Mucosa of descending colon (tissue), 3 donors: ENCODE data around the gene TNS1. TPM values are rescaled to one million over a fixed set of nuclear protein-coding genes. Genes with fewer than 3 reads are reported as not detected.

Source experiments
- ATAC-seq: fragments of 200-7000 bp; cut with Tn5 transposase; one replicate; pipeline ENCODE4 v1.9.1; 2020; ENCODE audit warnings: mild to moderate bottlenecking, moderate library complexity
- DNase-seq, 3 donors: peaks; one replicate each; pipeline ENCODE4 v3.0.0-alpha.2; 2020
- H3K36me3 ChIP-seq: fragments of 200-600 bp; one replicate; pipeline ENCODE4 v1.8.0; 2021; ENCODE audit warnings: low read depth, mild to moderate bottlenecking
- H3K4me1 ChIP-seq: fragments of 200-600 bp; one replicate; pipeline ENCODE4 v1.8.0; 2021; ENCODE audit warnings: low read depth, mild to moderate bottlenecking
- H3K4me3 ChIP-seq: fragments of 200-600 bp; one replicate; pipeline ENCODE4 v1.8.0; 2021; ENCODE audit warnings: mild to moderate bottlenecking
- H3K9me3 ChIP-seq: fragments of 200-600 bp; one replicate; pipeline ENCODE4 v1.8.0; 2021; ENCODE audit warnings: mild to moderate bottlenecking
- intact Hi-C, 2 donors: fragments of 100-400 bp; cut with DNase I in 1 of 2; cut with micrococcal nuclease in 1 of 2; formaldehyde crosslinking; loops; one replicate each; pipeline versions ENCODE4 v1.11.0 to v1.11.1; 2022; cut with DNase I, micrococcal nuclease
- total RNA-seq, 3 donors: library from RNA; stranded (reverse); fragmentation: NEBNext Ultra II Directional in 2 of 3; extraction: Animal tissue kit (Norgen Biotek cat#: 25700) in 2 of 3; gene quantifications; one replicate each; pipeline versions ENCODE4 v1.2.1 to v1.2.4, GENCODE V29; 2021 to 2023
- TF ChIP-seq, protein P1 (sequence below): fragments of 200-600 bp; IDR thresholded peaks from one replicate; pipeline ENCODE4 v1.8.0; 2022; ENCODE audit warnings: antibody characterized with exemption, mild to moderate bottlenecking
- donor health status: DM: no; HTN: no; CAD: no; lungs with moderate emphysema.
- donor health status: DM: no; HTN: no; CAD: no.
- donor health status: DM: no; HTN: yes; CAD: no.

TNS1 gene
- total RNA-seq, 3 donors from 2014 or later = 43.8 to 1,458 (median 121) TPM

DNA sequence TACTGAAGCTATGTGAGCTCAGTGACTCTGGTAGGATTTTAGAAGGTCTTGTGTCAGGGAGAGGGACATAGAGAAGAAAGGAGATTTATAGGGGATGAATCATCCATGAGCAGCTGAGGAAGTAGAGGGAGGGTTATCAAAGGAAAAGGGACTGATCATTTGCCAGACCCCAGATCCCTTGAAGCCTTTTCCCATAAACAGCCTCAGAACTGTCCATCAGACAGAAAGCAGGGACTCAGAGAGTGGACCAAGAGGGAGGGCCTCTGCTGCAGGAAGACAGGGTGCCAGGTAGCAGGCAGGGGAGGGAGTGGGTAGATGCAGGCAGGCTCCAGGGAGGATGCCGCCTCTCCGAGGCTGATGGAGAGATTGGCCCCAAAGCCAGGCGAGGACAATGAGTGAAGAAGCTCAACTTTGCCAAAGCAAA is 133.9 kb downstream of the TNS1 start:
- intact Hi-C loops = no loop called here
- Histone ChIP-seq H3K4me1 (no peaks in the 10 kb centered on the region), H3K4me3 (no peak overlapping the region), H3K36me3 (no peaks in the 10 kb centered on the region), H3K9me3 (no peaks in the 10 kb centered on the region)
- TF ChIP-seq, protein P1, sequence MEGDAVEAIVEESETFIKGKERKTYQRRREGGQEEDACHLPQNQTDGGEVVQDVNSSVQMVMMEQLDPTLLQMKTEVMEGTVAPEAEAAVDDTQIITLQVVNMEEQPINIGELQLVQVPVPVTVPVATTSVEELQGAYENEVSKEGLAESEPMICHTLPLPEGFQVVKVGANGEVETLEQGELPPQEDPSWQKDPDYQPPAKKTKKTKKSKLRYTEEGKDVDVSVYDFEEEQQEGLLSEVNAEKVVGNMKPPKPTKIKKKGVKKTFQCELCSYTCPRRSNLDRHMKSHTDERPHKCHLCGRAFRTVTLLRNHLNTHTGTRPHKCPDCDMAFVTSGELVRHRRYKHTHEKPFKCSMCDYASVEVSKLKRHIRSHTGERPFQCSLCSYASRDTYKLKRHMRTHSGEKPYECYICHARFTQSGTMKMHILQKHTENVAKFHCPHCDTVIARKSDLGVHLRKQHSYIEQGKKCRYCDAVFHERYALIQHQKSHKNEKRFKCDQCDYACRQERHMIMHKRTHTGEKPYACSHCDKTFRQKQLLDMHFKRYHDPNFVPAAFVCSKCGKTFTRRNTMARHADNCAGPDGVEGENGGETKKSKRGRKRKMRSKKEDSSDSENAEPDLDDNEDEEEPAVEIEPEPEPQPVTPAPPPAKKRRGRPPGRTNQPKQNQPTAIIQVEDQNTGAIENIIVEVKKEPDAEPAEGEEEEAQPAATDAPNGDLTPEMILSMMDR = no peak
- ATAC-seq (peak; percentile 8), DNase-seq (no peak)

DNA sequence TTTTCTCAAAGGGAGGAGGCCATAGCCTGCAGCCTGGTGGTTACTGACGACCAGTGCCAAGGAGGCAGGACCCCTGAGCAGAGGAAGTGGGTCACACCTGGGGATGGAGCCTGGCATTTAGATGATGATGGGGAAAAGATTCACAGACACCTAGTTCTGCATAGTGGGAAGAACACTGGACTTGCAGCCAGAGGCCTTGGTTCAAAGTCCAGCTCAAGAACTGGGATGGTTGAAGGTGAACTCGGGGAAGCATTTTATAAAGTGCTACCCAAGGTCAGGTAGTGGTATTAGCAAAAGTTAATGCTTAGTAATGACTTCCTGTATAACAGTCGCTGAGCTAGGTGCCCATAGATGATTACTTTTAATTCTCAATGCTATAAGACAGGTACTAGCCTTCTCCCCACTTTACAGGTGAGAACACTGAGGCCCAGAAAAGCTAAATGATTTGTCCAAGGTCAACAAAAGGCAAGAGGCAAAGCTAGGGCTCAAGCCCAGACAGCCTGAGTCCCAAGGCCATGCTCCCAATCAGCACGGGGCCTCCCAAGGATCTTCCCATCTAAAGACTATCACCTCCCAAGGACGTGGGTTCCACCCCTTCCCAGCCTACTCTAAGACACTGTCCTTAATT is 134.4 kb downstream of the TNS1 start:
- intact Hi-C loops = no loop called here
- TF ChIP-seq, protein P1 = no peak
- H3K4me3 ChIP-seq = no peak overlapping the region
- DNase-seq (no peak), ATAC-seq (no peak)
- H3K4me1 ChIP-seq = no peaks in the 10 kb centered on the region
- H3K36me3 ChIP-seq = no peaks in the 10 kb centered on the region
- H3K9me3 ChIP-seq = no peaks in the 10 kb centered on the region

DNA sequence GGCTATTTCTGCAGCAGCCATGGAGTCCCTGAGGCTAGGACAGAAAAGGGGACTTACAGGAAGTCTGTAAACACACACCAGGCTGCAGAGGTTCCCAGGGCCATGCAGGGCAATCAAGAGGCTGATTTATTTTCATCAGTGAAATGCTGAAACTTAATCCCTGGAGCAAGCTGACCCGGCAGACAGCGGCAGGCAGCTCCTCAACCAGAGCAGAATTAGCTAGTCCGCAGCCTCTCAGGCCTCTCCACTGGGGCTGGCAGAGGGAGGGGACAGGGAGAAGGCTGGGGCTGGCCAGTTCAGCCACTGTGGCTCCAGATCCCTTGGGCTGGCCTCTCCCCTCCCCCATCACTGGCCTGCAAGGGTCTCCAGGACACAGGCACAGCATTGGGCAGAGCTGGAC is 136.3 kb downstream of the TNS1 start:
- DNase-seq (no peak), ATAC-seq (no peak)
- H3K9me3 ChIP-seq = no peaks in the 10 kb centered on the region
- no peaks in the 10 kb centered on the region for H3K4me1 ChIP-seq
- intact Hi-C loops = no loop called here
- H3K36me3 ChIP-seq = no peaks in the 10 kb centered on the region
- H3K4me3 ChIP-seq = no peak overlapping the region
- TF ChIP-seq, protein P1 = no peak

DNA sequence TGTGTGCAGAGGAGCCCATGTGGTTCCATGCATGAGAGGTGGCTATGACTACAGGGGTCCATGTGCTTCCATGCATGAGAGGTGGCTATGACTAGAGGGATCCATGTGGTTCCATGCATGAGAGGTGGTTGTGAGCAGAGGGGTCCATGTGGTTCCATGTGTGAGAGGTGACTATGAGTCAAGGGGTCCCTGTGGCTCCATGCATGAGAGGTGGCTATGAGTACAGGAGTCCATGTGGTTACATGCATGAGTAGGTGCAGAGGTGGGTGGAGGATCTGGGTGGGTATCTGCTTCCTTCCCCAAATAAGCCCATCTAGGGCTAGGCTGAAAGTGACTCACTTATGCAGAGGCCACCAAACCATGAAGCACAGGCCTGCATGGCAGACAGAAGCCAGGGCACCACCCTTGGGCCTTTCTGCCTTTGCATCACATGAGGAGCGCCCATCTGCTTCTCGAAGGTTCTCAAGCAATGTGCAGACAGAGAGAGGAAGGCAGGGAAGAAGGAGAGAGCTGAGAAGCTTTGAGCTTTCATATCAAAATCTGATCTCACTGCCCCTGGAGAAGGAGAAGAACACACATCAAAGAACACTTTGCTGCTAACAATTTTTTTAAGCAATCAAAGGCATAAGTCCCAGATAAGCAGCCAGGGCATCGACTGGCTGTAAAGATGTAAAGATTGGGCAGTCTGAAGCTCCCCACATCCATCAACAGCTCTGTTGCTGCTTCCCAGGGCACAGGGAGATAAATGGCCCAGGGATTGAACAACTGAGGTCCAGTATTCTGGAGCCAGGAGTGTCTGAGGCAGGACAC is 137.6 kb downstream of the TNS1 start:
- DNase-seq (no peak), ATAC-seq (peak; percentile 56)
- no peak overlapping the region for H3K4me3 ChIP-seq
- H3K4me1 ChIP-seq = no peaks in the 10 kb centered on the region
- H3K9me3 ChIP-seq = no peaks in the 10 kb centered on the region
- TF ChIP-seq, protein P1 = no peak
- no peaks in the 10 kb centered on the region for H3K36me3 ChIP-seq
- intact Hi-C loops = no loop called here

DNA sequence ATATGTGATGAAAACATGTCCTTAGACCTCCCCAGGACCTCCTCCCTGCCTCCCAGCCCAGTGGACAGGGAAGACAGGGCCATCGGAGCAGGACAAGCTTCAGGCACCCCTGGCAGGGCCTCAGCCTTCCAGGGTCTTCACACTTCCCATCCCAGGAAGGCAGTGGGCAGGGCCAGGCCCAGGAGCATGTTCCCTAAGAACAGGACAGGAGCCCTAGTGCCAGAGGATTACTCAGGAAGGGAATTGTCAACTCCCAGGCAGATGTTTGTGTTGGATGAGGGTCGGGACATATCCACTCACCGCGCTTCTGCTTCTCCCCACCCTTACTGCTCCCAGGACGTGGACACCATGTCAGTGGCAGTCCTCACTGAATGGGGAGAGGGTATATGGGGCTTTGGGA is 138.9 kb downstream of the TNS1 start:
- no peaks in the 10 kb centered on the region for H3K9me3 ChIP-seq
- H3K36me3 ChIP-seq = no peaks in the 10 kb centered on the region
- H3K4me3 ChIP-seq = no peak overlapping the region
- intact Hi-C loops = no loop called here
- ATAC-seq (no peak), DNase-seq (no peak)
- no peaks in the 10 kb centered on the region for H3K4me1 ChIP-seq
- TF ChIP-seq, protein P1 = no peak
